GM18519 (cell line): Measurements from ENCODE around the gene NUDC.

Source experiments
- ATAC-seq: cut with Tn5 transposase; IDR thresholded peaks from one replicate; pipeline ENCODE4 v1.9.1; 2021; ENCODE audit warnings: mild to moderate bottlenecking, moderate library complexity; ENCODE audit not compliant: unreplicated experiment, low FRiP score

NUDC gene

GRCh38 chr1:26949266-26949925 lies 27.9 kb downstream of the NUDC start:
- no peak for ATAC-seq

- ATAC-seq: no peak
Measured at GRCh38 chr1:26949926-26950319, 28.4 kb downstream of the NUDC start.

- ATAC-seq: no peak
Measured at GRCh38 chr1:26950602-26951001, 29.1 kb downstream of the NUDC start.

GRCh38 chr1:26951216-26951615 lies 29.7 kb downstream of the NUDC start:
- ATAC-seq: no peak

- ATAC-seq: no peak
Measured at GRCh38 chr1:26951821-26952497, 30.4 kb downstream of the NUDC start.

GRCh38 chr1:26953374-26953773 lies 31.8 kb downstream of the NUDC start:
- ATAC-seq: no peak

GRCh38 chr1:26956321-26956720 lies 34.8 kb downstream of the NUDC start:
- no peak for ATAC-seq

- no peak for ATAC-seq
Measured at GRCh38 chr1:26957306-26957705, 35.8 kb downstream of the NUDC start.

- ATAC-seq: no peak
Measured at GRCh38 chr1:26959270-26959669, 37.7 kb downstream of the NUDC start.

- no peak for ATAC-seq
Measured at GRCh38 chr1:26959722-26960624, 38.4 kb downstream of the NUDC start, which contains the start of gene KDF1. KDF1 (minus strand) TSS chr1:26960468; CDS start chr1:26952380, 8,088 bp downstream.

- ATAC-seq: no peak
Measured at GRCh38 chr1:26960625-26960966, 39.1 kb downstream of the NUDC start.

GRCh38 chr1:26961826-26962225 lies 40.3 kb downstream of the NUDC start:
- no peak for ATAC-seq

GRCh38 chr1:26965213-26965612 lies 43.7 kb downstream of the NUDC start:
- no peak for ATAC-seq

- ATAC-seq: no peak
Measured at GRCh38 chr1:26965628-26966027, 44.1 kb downstream of the NUDC start.

- ATAC-seq: no peak
Measured at GRCh38 chr1:26970810-26971209, 49.3 kb downstream of the NUDC start.

GRCh38 chr1:26971590-26971989 lies 50.0 kb downstream of the NUDC start:
- no peak for ATAC-seq

- no peak for ATAC-seq
Measured at GRCh38 chr1:26972390-26972789, 50.8 kb downstream of the NUDC start.

GRCh38 chr1:26972821-26973220 lies 51.3 kb downstream of the NUDC start:
- ATAC-seq: no peak

- no peak for ATAC-seq
Measured at GRCh38 chr1:26976621-26977510, 55.3 kb downstream of the NUDC start.

GRCh38 chr1:26978901-26979300 lies 57.4 kb downstream of the NUDC start:
- no peak for ATAC-seq
